ENCODE measurements around the gene FUNDC1. TPM values are rescaled to one million over a fixed set of nuclear protein-coding genes. Genes with fewer than 3 reads are reported as not detected.
"Not testable (repeated sequence)": the region's sequence is repeated elsewhere in the genome, so short reads cannot be mapped to it uniquely, and the experiment has no call there.

Gene FUNDC1
- total RNA-seq, 1 experiment from 2014 or later, result 20.9 TPM

DNA sequence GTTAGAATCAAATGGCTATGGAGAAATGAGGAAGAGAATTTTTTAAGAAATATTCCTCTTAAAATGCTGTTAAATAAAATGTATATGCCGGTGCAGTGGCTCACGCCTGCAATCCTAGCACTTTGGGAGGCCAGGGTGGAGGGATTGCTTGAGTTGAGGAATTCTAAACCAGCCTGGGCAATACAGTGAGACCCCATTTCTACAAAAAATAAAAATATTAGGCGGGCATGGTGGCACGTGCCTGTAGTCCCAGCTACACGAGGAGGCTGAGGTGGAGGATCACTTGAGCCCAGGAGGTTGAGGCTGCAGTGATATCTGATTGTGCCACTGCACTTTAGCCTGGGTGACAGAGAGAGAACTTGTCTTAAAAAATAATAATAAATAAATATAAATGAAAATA, 7.9 kb upstream of the FUNDC1 start:
- no peaks in the 10 kb centered on the region for H3K27me3 Mint-ChIP-seq (ENCODE audit: low read depth)

DNA sequence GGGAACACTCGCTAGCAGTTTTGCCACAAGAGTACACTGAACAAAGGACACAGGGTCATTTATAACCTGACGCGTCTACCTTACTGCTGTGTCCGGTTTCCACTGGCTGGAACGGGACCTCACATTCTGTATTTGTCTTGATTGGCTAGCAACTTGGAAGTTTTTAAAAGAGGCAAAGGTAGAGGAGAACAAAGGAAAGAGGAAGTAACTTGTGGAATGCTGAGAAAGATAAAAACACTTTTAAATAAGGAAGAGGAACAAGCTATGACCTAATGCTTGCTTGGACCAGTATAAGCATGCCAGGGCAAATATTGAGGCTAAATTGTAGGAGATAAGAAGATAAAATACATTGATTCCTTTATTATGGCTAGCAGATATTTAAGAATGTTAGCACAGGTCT, 2.8 kb upstream of the FUNDC1 start:
- not testable (repeated sequence) for H3K36me3 Mint-ChIP-seq (ENCODE audit: insufficient read depth in 1 of 3, low read depth in 3 of 3); H3K4me1 ChIP-seq (ENCODE audit: insufficient read depth, low read length); H3K56ac ChIP-seq (ENCODE audit: insufficient read length, low read depth, low read length); H3K23me2 ChIP-seq (ENCODE audit: insufficient read length, low read depth, low read length, poor library complexity, severe bottlenecking); H3K27ac Mint-ChIP-seq; H3K27ac ChIP-seq (ENCODE audit: insufficient read length, low read depth, low read length); H3K27me3 Mint-ChIP-seq (ENCODE audit: low read depth); DNase-seq; H3K18ac ChIP-seq (ENCODE audit: insufficient read length, low read depth, low read length); H3T11ph ChIP-seq (ENCODE audit: low read length); H3K79me2 ChIP-seq (ENCODE audit: insufficient read depth, low read length); H3K4ac ChIP-seq (ENCODE audit: low read depth, low read length); H2BK12ac ChIP-seq (ENCODE audit: insufficient read length, low read depth, low read length); H3K27me3 ChIP-seq (ENCODE audit: insufficient read depth, low read length); H4K91ac ChIP-seq (ENCODE audit: insufficient read length, low read depth, low read length); H3K79me1 ChIP-seq (ENCODE audit: insufficient read depth, low read depth, low read length, poor library complexity, severe bottlenecking); H2AK5ac ChIP-seq (ENCODE audit: insufficient read length, low read length); H2BK15ac ChIP-seq (ENCODE audit: low read depth, low read length); H2BK5ac ChIP-seq (ENCODE audit: insufficient read length, low read length); H2BK120ac ChIP-seq (ENCODE audit: low read depth, low read length, poor library complexity, severe bottlenecking); H3K4me2 ChIP-seq (ENCODE audit: insufficient read depth, insufficient read length, low read length); H3K23ac ChIP-seq (ENCODE audit: insufficient read length, low read depth, low read length); H3K9me3 ChIP-seq (ENCODE audit: control insufficient read depth, low read depth, low read length); H3K9ac ChIP-seq (ENCODE audit: extremely low read depth, insufficient read length, low read length); H4K20me1 ChIP-seq (ENCODE audit: control insufficient read depth, insufficient read depth, insufficient read length); H4K5ac ChIP-seq (ENCODE audit: insufficient read length, low read depth, low read length); H4K8ac ChIP-seq (replicated peaks; ENCODE audit: insufficient read length, low read depth, low read length); H2BK20ac ChIP-seq (ENCODE audit: low read depth, low read length, poor library complexity, severe bottlenecking); H2AFZ ChIP-seq (ENCODE audit: low read length); H3K4me3 Mint-ChIP-seq; H3K14ac ChIP-seq (ENCODE audit: insufficient read depth, low read length)
- Mint-ChIP-seq H3K4me1 (peaks cover 15 to 23% of the 10 kb centered on the region in 2 experiments), H3K9me3 (peaks cover 67 to 73% of the 10 kb centered on the region in 2 experiments)
- WGBS (ENCODE audit: extremely low coverage, insufficient read length, low lambda C conversion rate), result no CpG with 5 or more reads among the region's 5 CpGs

More for the DNA sequence above, 7.9 kb upstream of the FUNDC1 start:
- no peaks in the 10 kb centered on the region for H3K27me3 ChIP-seq (ENCODE audit: insufficient read depth, low read length)
- Mint-ChIP-seq H3K4me3 (no peak overlapping the region), H3K27ac (no peak overlapping the region), H3K36me3 (ENCODE audit: insufficient read depth in 1 of 3, low read depth in 3 of 3) (peaks cover 8 to 23% (median 20%) of the 10 kb centered on the region in 3 experiments), H3K9me3 (peaks cover 71 to 74% of the 10 kb centered on the region in 2 experiments), H3K4me1 (peaks cover under 1 to 5% of the 10 kb centered on the region in 2 experiments; a peak in 3 of 4 replicates)
- no peak overlapping the region for H2BK20ac ChIP-seq (ENCODE audit: low read depth, low read length, poor library complexity, severe bottlenecking)
- H4K5ac ChIP-seq (ENCODE audit: insufficient read length, low read depth, low read length), result no peak overlapping the region
- no peak overlapping the region for H2BK15ac ChIP-seq (ENCODE audit: low read depth, low read length)
- no peak overlapping the region for H2AK5ac ChIP-seq (ENCODE audit: insufficient read length, low read length)
- H3K4ac ChIP-seq (ENCODE audit: low read depth, low read length), result no peak overlapping the region
- no peak overlapping the region for H2BK12ac ChIP-seq (ENCODE audit: insufficient read length, low read depth, low read length)
- H4K8ac ChIP-seq (replicated peaks; ENCODE audit: insufficient read length, low read depth, low read length), result no peak overlapping the region
- DNase-seq, result no peak
- no peak overlapping the region for H2BK5ac ChIP-seq (ENCODE audit: insufficient read length, low read length)
- H4K20me1 ChIP-seq (ENCODE audit: control insufficient read depth, insufficient read depth, insufficient read length), result no peaks in the 10 kb centered on the region
- H3K23me2 ChIP-seq (ENCODE audit: insufficient read length, low read depth, low read length, poor library complexity, severe bottlenecking), result no peaks in the 10 kb centered on the region
- H2BK120ac ChIP-seq (ENCODE audit: low read depth, low read length, poor library complexity, severe bottlenecking), result no peak overlapping the region
- TF ChIP-seq, protein P1, sequence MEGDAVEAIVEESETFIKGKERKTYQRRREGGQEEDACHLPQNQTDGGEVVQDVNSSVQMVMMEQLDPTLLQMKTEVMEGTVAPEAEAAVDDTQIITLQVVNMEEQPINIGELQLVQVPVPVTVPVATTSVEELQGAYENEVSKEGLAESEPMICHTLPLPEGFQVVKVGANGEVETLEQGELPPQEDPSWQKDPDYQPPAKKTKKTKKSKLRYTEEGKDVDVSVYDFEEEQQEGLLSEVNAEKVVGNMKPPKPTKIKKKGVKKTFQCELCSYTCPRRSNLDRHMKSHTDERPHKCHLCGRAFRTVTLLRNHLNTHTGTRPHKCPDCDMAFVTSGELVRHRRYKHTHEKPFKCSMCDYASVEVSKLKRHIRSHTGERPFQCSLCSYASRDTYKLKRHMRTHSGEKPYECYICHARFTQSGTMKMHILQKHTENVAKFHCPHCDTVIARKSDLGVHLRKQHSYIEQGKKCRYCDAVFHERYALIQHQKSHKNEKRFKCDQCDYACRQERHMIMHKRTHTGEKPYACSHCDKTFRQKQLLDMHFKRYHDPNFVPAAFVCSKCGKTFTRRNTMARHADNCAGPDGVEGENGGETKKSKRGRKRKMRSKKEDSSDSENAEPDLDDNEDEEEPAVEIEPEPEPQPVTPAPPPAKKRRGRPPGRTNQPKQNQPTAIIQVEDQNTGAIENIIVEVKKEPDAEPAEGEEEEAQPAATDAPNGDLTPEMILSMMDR (conservative IDR thresholded peaks at IDR 0.05), result no peak
- no peaks in the 10 kb centered on the region for H3K79me1 ChIP-seq (ENCODE audit: insufficient read depth, low read depth, low read length, poor library complexity, severe bottlenecking)
- no CpG with 5 or more reads among the region's 5 CpGs for WGBS (ENCODE audit: extremely low coverage, insufficient read length, low lambda C conversion rate)
- no peak overlapping the region for H3K27ac ChIP-seq (ENCODE audit: insufficient read length, low read depth, low read length)
- H2AFZ ChIP-seq (ENCODE audit: low read length), result no peak overlapping the region
- no peaks in the 10 kb centered on the region for H3K4me1 ChIP-seq (ENCODE audit: insufficient read depth, low read length)
- no peak overlapping the region for H4K91ac ChIP-seq (ENCODE audit: insufficient read length, low read depth, low read length)
- no peak overlapping the region for H3K23ac ChIP-seq (ENCODE audit: insufficient read length, low read depth, low read length)
- no peak overlapping the region for H3T11ph ChIP-seq (ENCODE audit: low read length)
- no peaks in the 10 kb centered on the region for H3K79me2 ChIP-seq (ENCODE audit: insufficient read depth, low read length)
- no peak overlapping the region for H3K9ac ChIP-seq (ENCODE audit: extremely low read depth, insufficient read length, low read length)
- no peak overlapping the region for H3K4me2 ChIP-seq (ENCODE audit: insufficient read depth, insufficient read length, low read length)
- H3K14ac ChIP-seq (ENCODE audit: insufficient read depth, low read length), result no peak overlapping the region
- H3K18ac ChIP-seq (ENCODE audit: insufficient read length, low read depth, low read length), result no peak overlapping the region
- no peak overlapping the region for H3K56ac ChIP-seq (ENCODE audit: insufficient read length, low read depth, low read length)
- peaks cover 12% of the 10 kb centered on the region for H3K9me3 ChIP-seq (ENCODE audit: control insufficient read depth, low read depth, low read length)
